Stomach smooth muscle (tissue), 2 donors: ENCODE measurements around the gene JAZF1.

Experiments used
- H3K27ac ChIP-seq: one replicate; pipeline ENCODE4 v1.7.0; 2013; ENCODE audit warnings: mild to moderate bottlenecking, low read length, inconsistent platforms
- H3K27me3 ChIP-seq, 2 donors: one replicate each; pipeline ENCODE4 v1.7.0; 2013; ENCODE audit warnings: low read length in 2 of 2; ENCODE audit not compliant: insufficient read depth in 2 of 2, control insufficient read depth in 1 of 2
- H3K36me3 ChIP-seq, 2 donors: one replicate each; pipeline ENCODE4 v1.7.0; 2013; ENCODE audit warnings: low read length in 2 of 2; ENCODE audit not compliant: control insufficient read depth in 2 of 2, insufficient read depth in 2 of 2
- H3K4me1 ChIP-seq: one replicate; pipeline ENCODE4 v1.7.0; 2013; ENCODE audit warnings: low read length; ENCODE audit not compliant: control insufficient read depth, insufficient read depth
- H3K4me3 ChIP-seq, 2 donors: one replicate each; pipeline ENCODE4 v1.7.0; 2013; ENCODE audit warnings: low read length in 2 of 2
- H3K9ac ChIP-seq, 2 donors: one replicate each; pipeline ENCODE4 v1.7.0; 2013; ENCODE audit warnings: low read length in 2 of 2, mild to moderate bottlenecking in 1 of 2
- H3K9me3 ChIP-seq, 2 donors: one replicate each; pipeline ENCODE4 v1.7.0; 2013; ENCODE audit warnings: low read length in 2 of 2; ENCODE audit not compliant: control insufficient read depth in 2 of 2
- donor health status: healthy.
- donor health status: Pancreatic carcinoma.

The JAZF1 gene

GRCh38 chr7:28152594-28152993 is 28.0 kb downstream of the JAZF1 start:
- H3K4me1 ChIP-seq, result peaks cover 5% of the 10 kb centered on the region
- no peak overlapping the region for H3K9ac ChIP-seq
- H3K27me3 ChIP-seq, result no peaks in the 10 kb centered on the region
- no peaks in the 10 kb centered on the region for H3K36me3 ChIP-seq
- H3K4me3 ChIP-seq, result no peak overlapping the region
- no peak overlapping the region for H3K27ac ChIP-seq
- H3K9me3 ChIP-seq, result no peaks in the 10 kb centered on the region

- Histone ChIP-seq H3K27ac (no peak overlapping the region), H3K9ac (no peak overlapping the region), H3K27me3 (no peaks in the 10 kb centered on the region), H3K4me1 (peaks cover 5% of the 10 kb centered on the region), H3K36me3 (no peaks in the 10 kb centered on the region), H3K9me3 (no peaks in the 10 kb centered on the region), H3K4me3 (no peak overlapping the region)
These were observed 28.6 kb downstream of the JAZF1 start for GRCh38 chr7:28151965-28152364.

DNA sequence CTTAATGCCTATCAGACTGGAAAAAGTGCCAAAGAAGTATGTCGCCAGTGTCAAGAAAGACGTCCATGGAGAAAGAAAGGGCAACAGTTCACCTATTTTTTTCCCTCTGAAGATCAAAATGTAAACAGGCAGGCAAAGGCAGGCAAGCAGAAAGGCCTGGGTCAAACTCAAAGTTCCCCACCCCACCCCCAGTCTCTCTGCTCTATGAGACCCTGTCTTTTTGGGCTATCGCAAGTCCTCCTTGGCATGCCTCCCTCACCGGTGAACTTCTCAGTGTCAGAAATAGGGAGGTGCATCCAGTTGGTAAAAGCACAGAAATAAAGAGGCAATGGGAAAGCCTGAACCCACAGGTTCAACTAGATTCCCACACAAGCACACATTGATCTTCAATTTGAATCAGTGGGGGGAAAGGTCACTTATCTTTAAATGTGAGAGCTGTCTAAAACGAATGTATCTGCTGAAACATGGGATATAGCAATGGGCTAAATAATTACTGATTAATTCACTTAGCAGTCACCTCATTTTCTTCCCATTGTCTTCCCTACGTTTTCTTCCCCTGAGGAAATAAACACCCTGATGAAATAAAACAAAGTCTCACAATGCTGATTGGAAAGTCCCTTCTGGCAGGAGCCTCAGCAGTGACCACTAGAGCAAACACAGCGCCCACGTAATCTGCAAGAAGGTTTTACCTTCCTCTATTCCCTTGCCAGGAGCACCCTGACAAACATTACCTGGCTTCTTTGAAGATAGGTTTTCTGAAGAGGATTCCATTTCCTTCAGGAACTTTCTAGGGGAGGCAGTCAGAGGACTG is 31.1 kb downstream of the JAZF1 start:
- Histone ChIP-seq H3K4me1 (peaks cover 5% of the 10 kb centered on the region), H3K9ac (no peak overlapping the region), H3K4me3 (no peak overlapping the region), H3K27me3 (no peaks in the 10 kb centered on the region), H3K36me3 (no peaks in the 10 kb centered on the region), H3K9me3 (no peaks in the 10 kb centered on the region), H3K27ac (no peak overlapping the region)

- Histone ChIP-seq H3K4me3 (no peak overlapping the region), H3K36me3 (no peaks in the 10 kb centered on the region), H3K27me3 (no peaks in the 10 kb centered on the region), H3K9me3 (no peaks in the 10 kb centered on the region), H3K4me1 (peaks cover 5% of the 10 kb centered on the region), H3K27ac (no peak overlapping the region), H3K9ac (no peak overlapping the region)
These were observed 34.7 kb downstream of the JAZF1 start for GRCh38 chr7:28145931-28146330.

GRCh38 chr7:28145090-28145626 is 35.4 kb downstream of the JAZF1 start:
- H3K4me3 ChIP-seq, result no peak overlapping the region
- no peaks in the 10 kb centered on the region for H3K9me3 ChIP-seq
- no peak overlapping the region for H3K9ac ChIP-seq
- H3K27me3 ChIP-seq, result no peaks in the 10 kb centered on the region
- no peaks in the 10 kb centered on the region for H3K36me3 ChIP-seq
- peaks cover 5% of the 10 kb centered on the region for H3K4me1 ChIP-seq
- H3K27ac ChIP-seq, result no peak overlapping the region

DNA sequence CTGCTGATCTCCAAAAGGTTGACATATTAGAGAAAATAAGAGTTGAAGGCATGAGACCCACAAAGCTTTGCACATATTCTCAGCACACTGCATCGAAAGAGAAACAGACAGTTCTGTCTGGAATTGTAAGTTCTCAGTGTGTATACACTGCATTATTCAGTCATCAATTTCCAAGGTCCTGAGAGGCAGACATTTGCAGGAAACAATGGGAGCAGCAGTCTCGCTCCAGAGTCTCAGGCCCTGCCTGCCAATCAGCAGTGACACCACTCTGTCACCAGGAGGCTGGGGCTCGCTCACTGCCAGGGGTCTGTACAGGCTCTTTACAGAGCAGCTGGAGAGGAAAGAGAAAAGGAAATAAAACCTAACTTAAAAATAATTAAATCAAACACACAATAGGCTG is 36.3 kb downstream of the JAZF1 start:
- Histone ChIP-seq H3K4me1 (peaks cover 3% of the 10 kb centered on the region), H3K27me3 (no peaks in the 10 kb centered on the region), H3K9me3 (no peaks in the 10 kb centered on the region), H3K4me3 (no peak overlapping the region), H3K9ac (no peak overlapping the region), H3K27ac (no peak overlapping the region), H3K36me3 (no peaks in the 10 kb centered on the region)

GRCh38 chr7:28142650-28143049 is 37.9 kb downstream of the JAZF1 start:
- Histone ChIP-seq H3K36me3 (no peaks in the 10 kb centered on the region), H3K9ac (no peak overlapping the region), H3K27ac (no peak overlapping the region), H3K4me3 (no peak overlapping the region), H3K27me3 (no peaks in the 10 kb centered on the region), H3K4me1 (no peaks in the 10 kb centered on the region), H3K9me3 (no peaks in the 10 kb centered on the region)

DNA sequence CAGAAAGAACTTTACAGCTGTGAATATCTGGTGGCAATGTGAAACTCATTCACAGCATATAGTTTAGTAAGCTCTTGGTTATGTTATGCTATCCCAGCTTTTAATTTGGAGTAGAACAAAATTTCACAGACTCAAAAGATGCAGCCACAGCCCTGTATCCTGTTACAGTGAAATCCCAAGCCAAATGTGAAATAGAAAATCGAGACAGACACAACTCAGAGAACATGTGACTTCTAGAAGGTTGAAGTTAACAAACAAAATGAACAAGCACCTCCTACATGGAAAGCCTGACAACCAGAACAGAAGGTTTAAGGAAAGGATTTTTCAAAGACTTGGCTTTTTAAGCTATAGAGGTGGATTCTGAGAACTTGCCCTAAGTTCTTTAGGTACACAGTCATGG is 39.6 kb downstream of the JAZF1 start:
- no peaks in the 10 kb centered on the region for H3K9me3 ChIP-seq

DNA sequence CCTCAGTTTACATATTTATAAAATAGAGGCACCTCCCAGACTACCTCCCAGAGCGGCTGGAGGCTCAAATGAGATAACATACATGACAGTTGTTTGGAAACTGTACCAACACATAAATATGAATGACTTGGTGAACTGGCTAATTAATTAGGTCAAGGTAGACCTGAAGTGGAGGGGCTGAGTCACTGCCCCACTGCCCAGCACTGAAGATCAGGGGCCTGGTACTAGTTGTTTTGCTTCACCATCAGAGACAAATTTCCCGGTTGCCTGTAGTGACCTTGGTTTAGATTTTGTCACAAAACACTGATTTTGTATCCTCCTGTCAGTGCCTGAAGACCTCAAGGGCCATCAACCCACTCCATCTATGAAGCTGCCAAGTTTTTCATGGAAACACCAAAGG is 41.8 kb downstream of the JAZF1 start:
- Histone ChIP-seq H3K9ac (no peak overlapping the region), H3K9me3 (no peaks in the 10 kb centered on the region), H3K27ac (no peak overlapping the region), H3K36me3 (no peaks in the 10 kb centered on the region), H3K27me3 (no peaks in the 10 kb centered on the region), H3K4me3 (no peak overlapping the region), H3K4me1 (peaks cover 2% of the 10 kb centered on the region)

More for the DNA sequence above, 39.6 kb downstream of the JAZF1 start:
- Histone ChIP-seq H3K27me3 (no peaks in the 10 kb centered on the region), H3K9ac (no peak overlapping the region), H3K27ac (no peak overlapping the region), H3K4me1 (peaks cover under 1% of the 10 kb centered on the region), H3K36me3 (no peaks in the 10 kb centered on the region), H3K4me3 (no peak overlapping the region)

GRCh38 chr7:28137463-28137862 is 43.1 kb downstream of the JAZF1 start:
- H3K9me3 ChIP-seq, result no peaks in the 10 kb centered on the region
- H3K27me3 ChIP-seq, result no peaks in the 10 kb centered on the region
- H3K4me3 ChIP-seq, result no peak overlapping the region
- peaks cover 2% of the 10 kb centered on the region for H3K4me1 ChIP-seq
- no peak overlapping the region for H3K9ac ChIP-seq
- H3K36me3 ChIP-seq, result no peaks in the 10 kb centered on the region
- no peak overlapping the region for H3K27ac ChIP-seq

GRCh38 chr7:28136885-28137284 is 43.7 kb downstream of the JAZF1 start:
- Histone ChIP-seq H3K27me3 (no peaks in the 10 kb centered on the region), H3K4me3 (no peak overlapping the region), H3K36me3 (no peaks in the 10 kb centered on the region), H3K9ac (no peak overlapping the region), H3K9me3 (no peaks in the 10 kb centered on the region), H3K4me1 (peaks cover 2% of the 10 kb centered on the region), H3K27ac (no peak overlapping the region)
